Activated CD4-positive, alpha-beta T cell treated with anti-CD3 and anti-CD28 coated beads for 48 hours (primary cell): Measurements from ENCODE around the gene MVB12B.

ENCODE experiments used
- DNase-seq: peaks from one replicate; pipeline ENCODE4 v3.0.0-alpha.2; 2020

MVB12B gene

DNA sequence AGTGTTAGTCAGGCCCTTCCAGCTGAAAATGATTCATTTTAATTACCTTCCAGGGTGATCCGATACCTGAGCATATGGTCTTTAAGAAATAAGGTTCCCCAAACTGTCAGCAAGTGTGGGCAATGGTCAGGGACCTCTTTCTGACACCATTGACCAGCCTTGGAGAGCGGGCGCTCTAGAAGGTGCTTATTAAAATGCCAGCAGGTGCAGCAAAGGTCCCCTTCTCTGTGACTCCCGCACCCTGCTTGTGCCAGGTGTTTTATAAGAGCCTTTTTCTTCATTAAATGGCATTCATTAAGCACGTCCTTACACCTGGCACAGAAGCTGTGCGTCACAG is 85.3 kb downstream of the MVB12B start:
- DNase-seq: no peak

DNA sequence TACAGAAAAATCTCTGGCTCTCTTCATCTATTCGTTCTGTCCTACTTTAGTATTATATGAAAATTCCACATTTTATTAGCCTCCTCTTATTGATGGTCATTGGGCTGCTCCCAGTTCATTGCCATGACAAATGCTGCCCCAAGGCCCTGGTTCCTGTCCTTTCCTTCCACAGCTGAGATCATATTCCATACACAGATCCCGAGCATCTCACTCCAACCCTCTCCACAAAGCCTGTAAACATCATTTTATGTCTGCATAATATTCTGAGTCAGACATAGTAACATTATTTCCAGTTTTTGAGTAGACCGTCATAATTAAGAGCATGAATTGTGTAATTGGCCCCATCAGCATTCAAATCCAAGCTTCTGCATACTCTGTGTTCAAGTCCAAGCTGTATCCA is 86.3 kb downstream of the MVB12B start:
- DNase-seq: no peak

DNA sequence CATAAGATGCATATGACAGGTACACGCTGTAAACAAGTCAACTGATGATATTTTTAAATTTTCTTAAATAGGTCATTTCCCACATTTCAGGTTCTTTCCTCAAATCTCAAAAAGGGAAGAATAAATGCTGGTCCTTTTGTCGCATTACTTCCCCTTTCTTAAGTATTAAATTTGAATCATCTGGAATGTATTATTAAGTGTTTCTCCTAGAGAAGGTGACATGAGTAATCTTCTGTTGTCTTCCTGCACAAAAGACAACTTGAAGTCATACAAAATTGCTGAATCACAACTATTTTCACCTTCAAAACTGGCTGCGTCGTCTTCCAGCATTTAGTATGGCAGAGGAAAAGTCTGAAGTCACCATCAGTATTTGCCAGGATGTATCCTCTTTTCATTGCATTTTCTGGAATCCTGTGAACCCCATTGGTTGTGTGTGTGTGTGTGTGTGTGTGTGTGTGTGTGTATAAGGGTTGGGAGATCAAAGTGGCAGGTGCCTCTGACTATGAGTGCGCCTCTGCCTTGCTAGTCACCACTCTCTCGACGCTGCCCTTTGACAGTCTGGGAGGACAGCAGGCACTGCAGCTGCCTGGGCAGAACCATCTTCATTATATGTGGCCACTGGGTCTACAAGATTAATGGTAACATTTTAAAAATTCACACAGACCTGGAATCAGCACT is 86.9 kb downstream of the MVB12B start:
- no peak for DNase-seq

DNA sequence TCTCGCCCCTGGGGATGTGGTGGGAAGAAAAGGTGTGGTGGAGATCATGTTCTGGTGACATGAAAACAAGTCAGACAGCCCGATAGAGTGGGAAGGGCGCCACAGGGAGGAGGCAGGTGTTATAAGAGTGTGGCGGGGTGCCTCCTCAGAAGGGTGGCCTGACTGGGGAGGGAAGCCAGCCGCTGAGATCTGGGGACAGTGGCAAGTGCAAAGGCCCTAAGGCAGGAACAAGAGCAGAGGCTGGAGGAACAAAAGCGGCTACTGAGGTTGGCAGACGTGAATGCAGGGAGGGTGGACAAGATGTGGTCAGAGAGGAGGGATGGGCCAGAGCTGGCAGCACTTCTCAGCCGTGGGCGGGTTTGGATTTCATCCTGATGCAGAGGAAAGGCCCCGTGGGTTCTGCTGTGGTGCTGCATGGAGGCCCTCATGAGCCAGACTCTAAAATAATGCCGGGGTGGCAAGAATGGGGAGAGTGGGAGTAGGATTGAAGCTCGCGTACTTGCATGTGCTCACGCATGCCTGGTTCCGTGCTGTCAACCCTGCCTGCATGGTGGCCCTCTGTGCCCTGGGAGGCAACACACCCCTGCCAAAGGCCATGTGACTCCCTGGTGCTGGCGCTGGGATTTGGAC is 89.2 kb downstream of the MVB12B start:
- DNase-seq: no peak

DNA sequence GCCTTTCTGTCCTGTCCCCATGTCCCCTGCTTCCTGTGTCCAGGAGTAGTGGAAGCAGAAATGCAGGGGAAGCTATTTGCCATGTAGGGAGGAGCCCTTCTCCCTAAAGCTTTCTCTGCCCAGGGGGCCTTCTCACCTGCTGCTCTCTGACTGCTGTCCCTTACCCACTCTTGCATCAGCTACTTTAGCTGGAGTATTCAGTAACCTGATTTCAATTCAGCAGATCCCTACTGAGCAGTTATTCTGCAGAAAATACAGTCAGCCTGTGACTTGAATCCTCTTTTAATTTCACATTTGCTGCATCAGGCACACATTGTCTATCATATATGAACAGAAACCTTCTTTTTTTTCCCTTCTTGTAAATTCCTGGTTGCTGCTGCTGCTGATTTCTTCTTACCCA is 90.4 kb downstream of the MVB12B start:
- no peak for DNase-seq

DNA sequence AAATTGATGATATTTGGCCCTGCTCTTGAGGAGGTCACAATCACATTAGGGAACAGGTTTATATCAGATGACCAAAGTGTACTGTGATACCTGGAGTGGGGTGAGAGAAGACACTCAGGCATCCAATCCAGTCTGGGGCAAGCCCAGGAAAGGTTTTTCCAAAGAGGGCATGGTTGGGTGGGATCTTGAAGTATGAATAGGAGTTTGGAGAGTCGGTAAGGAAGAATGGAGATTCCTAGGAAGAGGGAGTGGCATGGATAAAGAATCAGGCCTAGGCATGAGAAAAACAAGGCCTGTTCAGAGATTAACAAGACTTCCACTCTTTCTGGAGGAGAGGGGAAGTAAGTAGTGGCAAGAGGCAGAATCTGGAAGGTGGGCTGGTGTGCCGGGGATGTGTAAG is 91.1 kb downstream of the MVB12B start:
- DNase-seq: no peak

DNA sequence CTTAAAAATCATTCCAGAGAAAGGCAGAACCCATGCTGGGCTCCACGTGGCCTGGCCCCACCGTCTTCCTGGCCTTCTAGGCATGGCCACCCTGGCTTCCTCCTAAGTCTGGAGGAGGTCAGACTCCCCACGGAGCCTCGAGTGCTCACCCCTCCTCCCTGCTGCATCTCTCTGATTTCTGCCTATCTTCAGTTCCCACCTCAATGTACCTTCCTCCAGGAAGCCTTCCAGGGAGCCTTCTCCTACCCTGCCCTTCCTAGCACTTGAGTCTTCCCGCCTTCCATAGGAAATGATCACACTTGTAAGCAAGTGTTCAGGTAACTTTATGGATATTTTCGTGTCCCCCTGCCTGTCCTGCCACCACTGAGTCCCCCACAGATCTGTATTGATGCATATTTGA is 92.0 kb downstream of the MVB12B start:
- DNase-seq: no peak

DNA sequence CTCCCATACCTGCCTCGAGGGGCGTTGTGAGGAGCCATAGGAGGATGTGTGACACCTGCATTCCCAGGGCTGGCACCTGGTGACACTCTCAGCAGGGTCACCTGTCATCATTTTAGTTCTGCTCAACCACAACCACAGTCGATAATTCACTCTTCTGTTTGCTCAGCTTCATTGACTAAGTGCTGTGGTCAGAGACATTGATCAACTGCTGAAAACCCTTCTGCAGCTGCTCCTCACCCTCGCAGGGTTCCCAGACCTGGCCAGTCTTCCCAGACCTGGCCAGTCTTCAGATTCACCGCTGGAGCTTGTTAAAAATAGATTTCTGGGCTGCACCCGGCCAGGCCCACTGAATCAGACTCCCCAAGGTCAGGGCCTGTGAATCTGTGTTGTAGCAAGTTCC is 92.8 kb downstream of the MVB12B start:
- DNase-seq: no peak

DNA sequence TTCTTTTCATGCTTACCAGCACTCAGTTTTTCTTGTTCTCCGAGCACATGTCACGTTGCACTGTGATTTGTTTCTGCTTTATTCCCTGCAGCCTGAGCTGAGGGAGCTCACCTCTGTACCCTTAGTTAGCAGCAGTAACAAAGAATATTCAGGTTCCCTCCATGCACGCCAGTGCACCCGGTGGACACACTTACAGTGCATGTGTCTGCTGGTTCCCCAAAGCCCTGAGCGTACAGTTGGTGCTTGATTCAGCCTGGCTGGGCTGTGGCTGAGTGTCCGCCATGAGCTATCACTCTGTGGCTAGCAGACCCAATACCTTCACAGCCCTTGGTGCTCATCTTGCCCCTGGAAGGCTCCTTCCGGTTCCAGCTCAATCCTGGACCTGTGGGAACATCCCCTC is 93.5 kb downstream of the MVB12B start:
- no peak for DNase-seq

DNA sequence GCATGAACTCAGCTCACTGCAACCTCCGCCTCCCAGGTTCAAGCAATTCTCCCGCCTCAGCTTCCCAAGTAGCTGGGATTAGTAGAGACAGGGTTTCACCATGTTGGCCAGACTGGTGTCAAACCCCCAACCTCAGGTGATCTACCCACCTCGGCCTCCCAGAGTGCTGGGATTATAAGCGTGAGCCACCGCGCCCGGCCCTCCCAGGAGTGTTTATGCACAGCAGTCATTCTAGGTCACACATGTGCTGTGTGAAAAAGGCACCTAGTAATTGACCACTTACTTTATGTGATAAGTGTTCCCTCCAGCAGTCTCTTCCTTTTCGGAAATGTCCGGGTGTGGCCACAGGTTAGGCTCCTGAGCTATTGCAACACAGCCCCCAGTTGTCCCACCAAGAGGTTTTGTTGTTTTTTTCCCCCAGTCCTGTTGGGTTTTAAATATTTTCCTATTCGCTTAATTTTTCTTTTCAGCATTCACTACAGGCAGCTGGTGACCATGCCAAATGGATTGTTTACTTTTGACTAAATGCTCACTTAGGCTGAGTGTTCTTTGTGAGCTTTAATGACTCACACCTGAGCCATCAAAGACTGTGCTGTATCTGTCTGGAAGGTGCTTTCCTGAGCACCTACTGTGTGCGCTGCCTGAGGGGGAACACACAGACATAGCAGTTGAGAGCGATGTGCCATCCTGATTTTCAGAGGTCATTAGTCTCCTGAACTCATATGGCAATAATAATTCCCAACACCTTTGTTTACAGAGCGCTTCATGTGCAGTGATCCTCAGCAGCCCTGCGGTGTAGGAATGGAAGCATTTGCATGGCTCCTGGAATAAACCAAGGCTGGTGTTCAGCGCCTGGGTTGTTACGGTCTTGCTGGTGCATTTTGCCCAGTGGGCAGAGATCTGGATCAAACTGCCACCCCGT is 94.3 kb downstream of the MVB12B start:
- DNase-seq: no peak

DNA sequence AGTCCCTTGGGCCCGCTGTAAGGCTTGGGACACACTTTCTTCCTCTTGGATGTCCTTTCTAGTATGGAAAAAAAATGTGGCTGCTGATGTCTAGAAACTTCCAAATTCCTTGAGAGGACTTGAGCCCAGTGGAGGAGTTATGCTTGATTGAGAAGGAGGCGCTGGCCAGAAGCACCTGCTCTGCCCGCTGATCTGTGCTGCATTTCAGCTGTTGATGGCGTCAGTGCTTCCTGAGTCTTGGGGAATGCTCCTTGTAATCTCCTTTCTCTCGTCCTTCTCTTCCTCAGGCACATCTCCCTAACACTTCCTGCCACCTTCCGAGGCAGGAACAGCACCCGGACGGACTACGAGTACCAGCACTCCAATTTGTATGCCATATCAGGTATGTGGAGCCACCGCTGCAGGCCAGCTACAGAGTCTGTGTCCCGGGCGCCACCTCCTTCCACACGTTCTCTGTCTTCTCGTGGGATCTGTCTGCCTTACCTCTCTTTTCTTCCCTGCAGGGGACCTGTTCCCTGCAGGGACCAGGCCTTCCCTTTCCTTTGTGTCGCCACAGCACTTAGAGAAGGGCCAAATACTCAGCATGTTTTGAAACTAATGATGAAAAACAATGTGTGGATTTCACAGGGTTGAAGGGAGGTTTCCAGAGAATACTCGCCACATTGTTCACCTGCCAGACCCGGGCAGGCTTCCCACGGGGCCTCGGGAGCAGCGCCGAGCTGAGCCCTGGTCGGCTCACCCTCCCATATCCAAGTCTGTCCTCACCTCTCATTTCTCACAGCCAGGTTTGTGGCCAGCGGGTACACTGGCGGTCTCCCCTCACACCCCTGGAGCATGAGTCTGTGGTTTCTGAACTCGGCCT is 95.2 kb downstream of the MVB12B start:
- no peak for DNase-seq

DNA sequence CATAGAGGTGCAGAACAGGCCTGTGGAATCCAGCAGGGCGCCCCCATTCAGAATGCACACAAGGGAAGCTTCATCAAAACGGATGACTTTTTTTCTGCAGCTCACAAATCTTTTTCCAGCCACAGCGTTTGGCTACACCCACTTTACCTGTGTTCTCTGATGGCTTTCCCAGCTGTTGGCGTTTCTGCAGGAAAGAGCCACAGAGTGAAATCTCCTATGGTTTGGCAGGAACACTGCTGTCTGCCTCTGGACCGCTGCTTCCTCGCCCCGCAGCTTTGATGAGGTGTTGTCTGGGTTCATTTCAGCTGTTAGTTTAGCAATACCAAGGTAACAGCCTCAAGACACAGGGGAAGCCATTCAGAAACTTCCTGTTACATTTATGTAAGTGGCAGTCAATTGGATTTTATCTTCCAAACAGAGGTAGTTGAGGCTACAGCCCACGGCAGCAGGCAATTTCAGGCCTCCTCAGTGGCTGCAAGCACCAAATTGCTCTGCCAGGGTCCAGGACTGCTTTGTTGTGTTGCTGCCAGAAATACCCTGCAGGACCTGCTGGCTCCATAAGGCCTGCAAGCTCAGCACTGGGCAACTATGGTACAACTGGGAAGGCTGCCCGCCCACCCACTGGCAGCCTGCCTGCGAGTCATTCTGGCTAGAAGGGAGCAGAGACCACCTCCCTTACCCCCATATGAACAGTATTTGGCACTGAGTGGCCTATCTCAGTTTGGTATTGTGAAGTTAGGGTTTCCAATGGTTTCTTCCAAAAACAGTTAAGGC is 96.7 kb downstream of the MVB12B start:
- DNase-seq: no peak

DNA sequence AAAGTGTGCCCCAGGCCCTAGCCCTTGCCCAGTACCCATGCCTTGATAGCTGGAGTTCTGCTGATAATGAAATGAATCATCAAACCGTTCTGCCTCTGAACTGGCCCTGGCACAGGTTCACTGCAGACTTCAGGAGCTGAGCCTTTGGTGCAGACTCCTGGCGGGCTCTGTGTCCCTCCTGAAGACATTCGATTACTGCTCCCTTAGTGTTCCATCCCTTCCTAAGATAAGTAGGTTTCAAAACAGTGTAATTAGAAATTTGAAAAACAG is 97.2 kb downstream of the MVB12B start:
- no peak for DNase-seq

DNA sequence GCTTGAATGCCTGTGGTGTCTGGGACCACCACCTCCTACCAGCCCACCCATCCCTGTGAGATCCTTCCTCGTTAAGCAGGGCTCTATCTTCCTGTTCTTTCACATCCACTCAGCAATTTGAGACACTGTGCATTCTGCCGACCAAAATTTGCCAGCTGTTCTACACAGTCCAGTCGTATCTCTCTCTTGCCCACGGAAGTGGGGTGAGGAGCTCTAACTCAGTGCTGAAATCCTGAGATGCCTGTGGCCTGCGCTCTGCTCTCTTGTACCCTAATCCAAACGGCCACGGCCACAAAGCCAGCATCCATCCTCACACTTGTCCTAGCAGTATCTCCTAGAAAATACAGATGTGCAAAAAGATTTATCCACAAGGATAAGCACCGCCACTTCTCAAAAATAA is 97.9 kb downstream of the MVB12B start:
- no peak for DNase-seq

DNA sequence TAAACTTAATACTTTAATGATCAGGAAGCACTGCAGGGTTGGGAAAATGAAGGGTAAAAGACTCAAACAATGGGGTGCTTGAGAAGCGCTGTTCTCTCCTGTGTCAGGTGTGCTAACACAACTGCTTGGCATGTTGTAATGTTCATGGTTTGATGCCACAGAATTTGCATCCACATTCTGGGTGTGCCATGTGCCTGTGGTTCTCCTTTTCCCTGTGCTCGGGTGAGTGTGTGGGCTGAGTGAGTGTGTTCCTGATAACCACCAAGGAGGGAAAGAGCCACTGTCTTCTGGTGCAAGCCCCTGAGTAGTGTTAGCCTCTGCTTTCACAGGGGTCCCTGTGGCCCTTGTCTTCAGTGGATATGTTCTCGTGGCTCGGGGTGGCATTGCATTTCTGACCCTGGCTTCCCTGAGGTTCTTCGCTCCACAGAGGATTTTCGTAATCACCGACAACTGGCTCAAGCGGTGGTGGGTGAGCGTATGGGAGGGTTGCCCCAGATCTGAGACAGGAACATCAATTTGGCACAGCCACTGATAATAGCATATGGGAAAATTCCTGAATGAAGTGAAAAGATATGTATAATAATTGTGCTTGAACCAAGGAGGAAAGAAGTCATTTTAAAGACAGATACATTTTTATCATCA is 102.0 kb downstream of the MVB12B start:
- DNase-seq: no peak

DNA sequence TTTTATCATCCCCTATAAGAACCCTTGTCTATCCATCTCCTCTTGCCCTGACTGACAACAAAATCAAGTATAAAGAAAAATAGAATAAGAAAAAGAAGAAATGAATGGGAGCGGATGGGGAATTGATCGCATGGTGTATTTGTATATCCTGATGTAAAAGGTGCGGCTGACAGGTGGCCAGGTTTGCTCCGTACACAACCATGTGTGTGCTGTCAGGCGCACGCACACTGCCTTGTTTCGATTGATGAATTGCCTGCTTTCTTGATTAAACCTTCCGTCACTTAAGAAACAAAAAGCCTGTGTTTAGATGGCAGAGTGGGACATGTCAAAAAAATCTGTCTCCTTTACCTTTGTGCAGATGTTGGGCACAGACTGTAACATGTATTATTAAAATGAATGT is 102.6 kb downstream of the MVB12B start:
- no peak for DNase-seq

DNA sequence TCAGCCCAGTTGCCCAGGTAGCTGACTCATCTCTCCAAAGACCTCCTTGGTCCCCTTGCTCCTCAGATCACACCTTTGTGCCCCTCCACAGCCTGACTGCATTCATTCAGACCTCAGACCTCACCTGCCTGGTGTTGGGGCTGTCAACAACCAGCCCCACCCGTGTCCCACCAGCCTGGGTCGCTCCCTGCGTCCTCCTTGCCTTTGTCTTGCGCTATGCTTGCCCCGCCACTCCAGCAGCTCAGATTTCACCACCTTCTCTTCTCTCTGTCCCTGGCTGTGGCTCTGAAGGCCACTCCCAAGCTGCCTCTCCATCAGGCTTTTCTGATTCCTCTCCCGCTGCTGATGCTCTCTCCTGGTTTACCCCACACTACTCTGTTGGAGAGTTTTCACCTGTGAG is 103.5 kb downstream of the MVB12B start:
- DNase-seq: no peak

DNA sequence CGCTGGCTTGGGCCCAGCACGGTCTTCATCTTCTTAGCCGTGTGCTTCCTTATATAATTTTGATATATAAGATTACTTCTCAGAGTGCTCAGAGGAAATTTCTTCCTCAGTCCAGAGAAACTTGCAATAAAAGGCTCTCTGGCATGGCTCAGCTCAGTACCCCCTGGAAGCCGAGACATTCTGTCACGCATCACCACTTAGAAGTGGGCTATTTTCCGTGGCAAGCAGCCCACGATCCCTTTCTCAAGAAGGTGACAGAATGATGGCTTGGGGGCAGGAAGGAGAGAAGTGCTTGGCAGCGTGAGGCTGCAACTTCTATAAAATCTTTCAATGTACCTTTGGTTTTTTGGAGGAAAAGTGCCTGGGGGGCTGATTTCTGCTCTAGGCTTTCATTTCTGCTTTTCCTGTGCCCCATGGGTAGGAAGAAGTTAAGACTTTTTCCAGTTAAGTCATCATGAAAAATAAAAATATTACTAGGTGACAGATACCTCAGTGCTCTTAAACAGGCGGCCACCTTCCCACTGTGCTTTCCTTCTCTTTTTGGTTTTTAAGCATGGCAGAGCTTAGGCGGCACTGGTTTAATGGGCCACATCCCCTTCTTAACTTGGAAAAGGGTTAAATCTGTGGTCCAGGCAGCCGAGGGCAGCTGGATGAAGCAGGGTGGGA is 104.6 kb downstream of the MVB12B start:
- no peak for DNase-seq

DNA sequence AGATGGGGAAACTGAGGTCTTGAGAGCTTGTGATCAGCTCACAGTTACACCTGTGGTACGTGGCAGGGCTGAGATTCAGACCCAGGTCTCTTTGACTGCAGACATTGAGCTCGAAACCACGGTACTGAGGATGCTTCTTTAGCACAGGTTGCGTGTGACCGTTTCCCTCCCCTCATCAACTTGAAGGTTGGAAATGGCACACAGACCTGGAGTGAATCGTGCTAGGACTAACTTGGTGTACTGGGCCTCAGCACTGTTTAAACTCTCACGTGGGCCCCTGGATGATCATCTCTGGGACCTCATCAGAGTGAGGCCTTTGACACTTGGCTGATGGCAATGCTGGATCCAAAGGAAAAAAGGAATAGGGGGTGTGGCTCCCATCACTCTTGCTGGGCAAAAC is 106.0 kb downstream of the MVB12B start:
- no peak for DNase-seq

DNA sequence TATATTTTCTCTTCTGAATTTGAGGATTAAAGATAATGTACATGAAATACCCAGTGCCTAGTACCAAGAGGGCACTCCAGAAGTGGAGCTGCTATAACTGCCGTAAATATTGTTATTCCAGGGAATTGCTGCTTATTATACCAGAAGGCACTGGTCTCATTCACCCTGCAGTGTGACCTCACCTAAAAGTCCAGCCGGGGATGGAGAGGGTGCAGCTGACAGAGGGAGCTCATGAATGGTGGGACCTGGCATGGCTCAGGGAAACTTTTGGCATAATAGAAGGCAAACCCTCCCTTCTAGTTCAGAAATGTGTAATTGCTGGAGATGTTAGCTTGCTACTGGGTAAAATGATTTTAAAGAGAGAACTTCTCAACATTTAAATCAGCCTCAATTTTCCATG is 108.5 kb downstream of the MVB12B start:
- DNase-seq: no peak

DNA sequence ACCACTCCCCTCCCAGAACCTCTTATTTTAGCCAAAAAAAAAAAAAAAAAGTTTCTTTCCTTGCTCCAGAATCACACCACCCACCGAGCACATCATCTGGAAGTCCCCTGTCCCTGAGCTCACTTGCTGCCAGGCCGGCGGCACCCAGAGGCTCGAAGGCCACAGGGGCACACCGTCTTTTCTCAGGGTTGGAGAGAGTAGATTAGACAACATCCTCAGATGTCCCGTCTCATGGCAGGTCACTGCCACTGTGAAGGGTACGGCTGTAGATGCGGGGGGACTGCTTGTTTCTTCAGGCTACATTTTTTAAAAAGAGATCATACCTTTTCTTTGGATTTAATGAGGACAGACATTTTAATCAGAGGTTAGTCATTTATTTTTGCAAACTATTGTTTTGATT is 109.0 kb downstream of the MVB12B start:
- no peak for DNase-seq
